Subcutaneous abdominal adipose tissue (tissue), 5 donors: ENCODE data around the gene IKBIP.

ENCODE experiments used
- H3K27ac ChIP-seq: one replicate; pipeline ENCODE4 v1.7.0; 2013; ENCODE audit warnings: low read depth, mild to moderate bottlenecking, inconsistent platforms, low read length, moderate library complexity
- H3K27me3 ChIP-seq, 5 donors: one replicate each; pipeline ENCODE4 v1.7.0; 2013; ENCODE audit warnings: low read length in 5 of 5, inconsistent platforms in 1 of 5; ENCODE audit not compliant: control insufficient read depth in 5 of 5, insufficient read depth in 4 of 5
- H3K36me3 ChIP-seq, 5 donors: one replicate each; pipeline ENCODE4 v1.7.0; 2013; ENCODE audit warnings: low read length in 5 of 5; ENCODE audit not compliant: control insufficient read depth in 5 of 5, insufficient read depth in 5 of 5
- H3K4me1 ChIP-seq, 5 donors: one replicate each; pipeline ENCODE4 v1.7.0; 2013; ENCODE audit warnings: low read length in 5 of 5, mild to moderate bottlenecking in 3 of 5, moderate library complexity in 1 of 5; ENCODE audit not compliant: control insufficient read depth in 5 of 5, insufficient read depth in 5 of 5
- H3K4me3 ChIP-seq, 5 donors: one replicate each; pipeline ENCODE4 v1.7.0; 2013; ENCODE audit warnings: low read length in 5 of 5, low read depth in 1 of 5
- H3K9ac ChIP-seq, 5 donors: one replicate each; pipeline ENCODE4 v1.7.0; 2013; ENCODE audit warnings: low read length in 5 of 5, mild to moderate bottlenecking in 4 of 5, moderate library complexity in 3 of 5
- H3K9me3 ChIP-seq, 5 donors: one replicate each; pipeline ENCODE4 v1.7.0; 2013; ENCODE audit warnings: low read length in 5 of 5; ENCODE audit not compliant: control insufficient read depth in 5 of 5
- donor health status: healthy.
- donor health status: healthy.
- donor health status: healthy.
- donor health status: healthy.
- donor health status: healthy.

Gene IKBIP

GRCh38 chr12:98595243-98595988, 49.2 kb downstream of the IKBIP start:
- H3K36me3 ChIP-seq, result peaks cover 17 to 38% (median 36%) of the 10 kb centered on the region in 5 donors
- H3K27ac ChIP-seq, result peak overlapping the region; percentile 98
- no peaks in the 10 kb centered on the region for H3K27me3 ChIP-seq
- H3K9me3 ChIP-seq, result no peaks in the 10 kb centered on the region
- peak overlapping the region; percentile 31 to 99 (median 98) for H3K9ac ChIP-seq
- peak overlapping the region; percentile 87 to 98 (median 94) for H3K4me3 ChIP-seq
- H3K4me1 ChIP-seq, result peaks cover 0 to 29% (median 25%) of the 10 kb centered on the region in 5 donors

GRCh38 chr12:98594050-98594835, 50.3 kb downstream of the IKBIP start:
- peaks cover 9 to 26% (median 25%) of the 10 kb centered on the region in 5 donors for H3K36me3 ChIP-seq
- peaks cover 0 to 29% (median 25%) of the 10 kb centered on the region in 5 donors for H3K4me1 ChIP-seq
- peak overlapping the region; percentile 97 to 100 (median 99) for H3K9ac ChIP-seq
- no peaks in the 10 kb centered on the region for H3K27me3 ChIP-seq
- peak overlapping the region; percentile 98 for H3K27ac ChIP-seq
- no peaks in the 10 kb centered on the region for H3K9me3 ChIP-seq
- peak overlapping the region; percentile 87 to 98 (median 94) for H3K4me3 ChIP-seq

- peaks cover 0 to 29% (median 25%) of the 10 kb centered on the region in 5 donors for H3K4me1 ChIP-seq
Measured at GRCh38 chr12:98593351-98594049, 51.1 kb downstream of the IKBIP start, which contains the start of gene SLC25A3. SLC25A3 (plus strand) TSS chr12:98593686; CDS start chr12:98593979, 293 bp downstream.

GRCh38 chr12:98592825-98593322, 51.7 kb downstream of the IKBIP start:
- peaks cover 3 to 13% (median 12%) of the 10 kb centered on the region in 5 donors for H3K36me3 ChIP-seq
- H3K9ac ChIP-seq, result peak overlapping the region in 4 of 5 donors; percentile 52 to 99 (median 82)
- H3K9me3 ChIP-seq, result no peaks in the 10 kb centered on the region
- H3K4me1 ChIP-seq, result peaks cover 0 to 29% (median 25%) of the 10 kb centered on the region in 5 donors
- no peaks in the 10 kb centered on the region for H3K27me3 ChIP-seq
- H3K27ac ChIP-seq, result peak overlapping the region; percentile 98
- H3K4me3 ChIP-seq, result peak overlapping the region; percentile 73 to 98 (median 87)

More at GRCh38 chr12:98593351-98594049, 51.1 kb downstream of the IKBIP start, which contains the start of gene SLC25A3:
- H3K27ac ChIP-seq, result peak within 1 kb of the TSS; percentile 98
- H3K9me3 ChIP-seq, result no peaks in the 10 kb centered on the region
- H3K9ac ChIP-seq, result peak within 1 kb of the TSS; percentile 97 to 100 (median 99)
- no peaks in the 10 kb centered on the region for H3K27me3 ChIP-seq
- peak within 1 kb of the TSS; percentile 87 to 98 (median 94) for H3K4me3 ChIP-seq
- peaks cover 8 to 19% (median 19%) of the 10 kb centered on the region in 5 donors for H3K36me3 ChIP-seq

- Histone ChIP-seq H3K9ac (no peak overlapping the region), H3K9me3 (no peaks in the 10 kb centered on the region), H3K27me3 (no peaks in the 10 kb centered on the region), H3K36me3 (peaks cover 0 to 5% (median 2%) of the 10 kb centered on the region in 5 donors), H3K4me3 (no peak overlapping the region), H3K4me1 (peaks cover 0 to 23% (median 22%) of the 10 kb centered on the region in 5 donors), H3K27ac (no peak overlapping the region)
Measured at GRCh38 chr12:98591209-98591608, 53.4 kb downstream of the IKBIP start.

DNA sequence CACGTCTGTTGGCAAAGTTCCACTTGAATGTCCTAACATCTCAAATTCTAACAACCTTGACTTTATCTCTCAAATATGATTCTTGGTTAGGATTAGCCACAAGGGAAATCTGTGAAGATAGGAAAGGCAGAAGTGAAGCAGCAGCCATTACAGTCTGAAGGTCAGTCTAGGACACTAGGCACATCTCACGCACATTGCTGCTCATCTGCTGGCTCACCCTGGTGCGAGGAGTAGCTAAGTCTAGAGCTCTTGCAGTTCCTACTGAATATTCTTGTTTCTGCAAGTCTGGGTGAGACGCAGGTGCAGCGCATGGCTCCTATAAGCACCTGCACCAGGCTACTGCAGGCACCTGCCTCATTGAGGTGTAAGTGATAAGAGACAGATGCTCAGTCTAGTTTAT, 57.5 kb downstream of the IKBIP start:
- Histone ChIP-seq H3K27ac (no peak overlapping the region), H3K4me1 (no peaks in the 10 kb centered on the region), H3K36me3 (no peaks in the 10 kb centered on the region), H3K4me3 (no peak overlapping the region), H3K27me3 (no peaks in the 10 kb centered on the region), H3K9ac (no peak overlapping the region), H3K9me3 (no peaks in the 10 kb centered on the region)

DNA sequence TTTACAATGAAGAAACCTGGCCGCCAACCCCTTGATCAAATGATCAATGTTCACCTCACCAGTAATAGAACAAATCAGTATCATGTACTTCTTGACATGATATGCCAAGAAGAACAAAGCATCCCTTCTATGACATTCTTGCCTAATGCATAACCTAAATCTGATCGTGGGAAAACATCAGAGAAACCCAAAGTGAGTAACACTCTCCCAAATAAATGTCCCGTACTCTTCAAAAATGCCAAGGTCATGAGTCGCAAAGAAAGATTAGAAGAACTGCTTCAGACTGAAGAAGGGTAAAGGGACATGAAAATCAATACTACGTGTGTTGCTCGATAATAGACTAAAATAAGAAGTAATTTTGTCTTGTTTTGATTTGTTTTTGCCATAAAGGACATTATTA, 62.5 kb downstream of the IKBIP start:
- Histone ChIP-seq H3K4me1 (no peaks in the 10 kb centered on the region), H3K27ac (no peak overlapping the region), H3K9me3 (no peaks in the 10 kb centered on the region), H3K9ac (no peak overlapping the region), H3K36me3 (no peaks in the 10 kb centered on the region), H3K4me3 (no peak overlapping the region), H3K27me3 (no peaks in the 10 kb centered on the region)

GRCh38 chr12:98581101-98581500, 63.5 kb downstream of the IKBIP start:
- Histone ChIP-seq H3K36me3 (no peaks in the 10 kb centered on the region), H3K4me3 (no peak overlapping the region), H3K9me3 (no peaks in the 10 kb centered on the region), H3K4me1 (no peaks in the 10 kb centered on the region), H3K27ac (no peak overlapping the region), H3K27me3 (no peaks in the 10 kb centered on the region), H3K9ac (no peak overlapping the region)

DNA sequence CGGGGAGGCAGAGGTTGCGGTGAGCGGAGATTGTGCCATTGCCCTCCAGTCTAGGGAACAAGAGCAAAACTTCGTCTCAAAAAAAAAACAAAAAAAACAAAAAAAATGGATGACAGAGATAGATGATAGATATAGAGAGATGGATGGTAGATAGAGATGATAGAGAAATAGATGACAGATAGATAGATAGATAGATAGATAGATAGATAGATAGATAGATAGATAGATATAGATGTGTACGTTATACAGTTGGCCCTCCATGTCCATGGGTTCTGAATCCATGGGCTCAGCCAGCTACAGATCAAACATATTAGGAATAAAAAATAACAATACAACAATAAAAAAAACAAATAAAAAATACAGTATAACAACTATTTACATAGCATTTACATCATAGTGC, 63.9 kb downstream of the IKBIP start:
- Histone ChIP-seq H3K36me3 (no peaks in the 10 kb centered on the region), H3K27ac (no peak overlapping the region), H3K9me3 (no peaks in the 10 kb centered on the region), H3K4me1 (no peaks in the 10 kb centered on the region), H3K27me3 (no peaks in the 10 kb centered on the region), H3K9ac (no peak overlapping the region), H3K4me3 (no peak overlapping the region)
